NT2/D1 (cell line): ENCODE measurements around the gene MAP6D1.

ENCODE experiments used
- DNase-seq: peaks from one replicate; pipeline ENCODE4 v3.0.0-alpha.2; 2011; ENCODE audit warnings: low read depth, low spot score
- H3K27me3 ChIP-seq: 2 replicates; pipeline ENCODE4 v1.6.0; 2011; ENCODE audit warnings: mild to moderate bottlenecking; ENCODE audit not compliant: insufficient read length, insufficient read depth
- H3K36me3 ChIP-seq: 2 replicates; pipeline ENCODE4 v1.6.1; 2011; ENCODE audit warnings: mild to moderate bottlenecking, low read length, mixed read lengths; ENCODE audit not compliant: insufficient read depth, insufficient read length
- H3K4me1 ChIP-seq: 2 replicates; pipeline ENCODE4 v1.5.1; 2011; ENCODE audit not compliant: insufficient read depth, insufficient read length
- H3K4me3 ChIP-seq: 2 replicates; pipeline ENCODE4 v1.5.1; 2011; ENCODE audit warnings: low read depth; ENCODE audit not compliant: insufficient read length
- H3K9ac ChIP-seq: 2 replicates; pipeline ENCODE4 v1.6.0; 2011; ENCODE audit warnings: low read depth; ENCODE audit not compliant: insufficient read length
- H3K9me3 ChIP-seq: 2 replicates; pipeline ENCODE4 v1.5.1; 2011; ENCODE audit warnings: mild to moderate bottlenecking, low read length; ENCODE audit not compliant: insufficient read depth
- SUZ12 ChIP-seq: IDR thresholded peaks from 2 replicates; pipeline ENCODE4 v1.6.1; 2011; ENCODE audit not compliant: insufficient read length, insufficient read depth; ENCODE audit errors: extremely low read depth
- YY1 ChIP-seq: IDR thresholded peaks from 2 replicates; pipeline ENCODE4 v1.6.1; 2011; ENCODE audit not compliant: insufficient read length, insufficient read depth
- ZNF274 ChIP-seq: IDR thresholded peaks from 2 replicates; pipeline ENCODE4 v1.6.1; 2011; ENCODE audit warnings: mild to moderate bottlenecking, low read depth, low read length

The MAP6D1 gene

GRCh38 chr3:183816681-183817510 lies 8.5 kb downstream of the MAP6D1 start:
- H3K4me1 ChIP-seq: no peaks in the 10 kb centered on the region
- H3K36me3 ChIP-seq: peaks cover 34% of the 10 kb centered on the region
- no peak for DNase-seq
- H3K4me3 ChIP-seq: no peak overlapping the region
- H3K27me3 ChIP-seq: no peaks in the 10 kb centered on the region
- no peaks in the 10 kb centered on the region for H3K9me3 ChIP-seq
- TF ChIP-seq SUZ12 (no peak), ZNF274 (no peak), YY1 (no peak)
- no peak overlapping the region for H3K9ac ChIP-seq

GRCh38 chr3:183815951-183816475 lies 9.4 kb downstream of the MAP6D1 start:
- Histone ChIP-seq H3K27me3 (no peaks in the 10 kb centered on the region), H3K9ac (no peak overlapping the region), H3K4me1 (no peaks in the 10 kb centered on the region), H3K4me3 (no peak overlapping the region), H3K36me3 (peaks cover 42% of the 10 kb centered on the region), H3K9me3 (no peaks in the 10 kb centered on the region)
- TF ChIP-seq SUZ12 (no peak), YY1 (no peak), ZNF274 (no peak)
- DNase-seq: no peak

- H3K4me1 ChIP-seq: no peaks in the 10 kb centered on the region
- peaks cover 47% of the 10 kb centered on the region for H3K36me3 ChIP-seq
- no peak overlapping the region for H3K4me3 ChIP-seq
- TF ChIP-seq YY1 (no peak), ZNF274 (no peak), SUZ12 (no peak)
- no peaks in the 10 kb centered on the region for H3K9me3 ChIP-seq
- no peak overlapping the region for H3K9ac ChIP-seq
- no peak for DNase-seq
- no peaks in the 10 kb centered on the region for H3K27me3 ChIP-seq
These were observed 9.8 kb downstream of the MAP6D1 start for GRCh38 chr3:183815563-183815940.

- no peak overlapping the region for H3K4me3 ChIP-seq
- H3K27me3 ChIP-seq: no peaks in the 10 kb centered on the region
- H3K9me3 ChIP-seq: no peaks in the 10 kb centered on the region
- no peak for TF ChIP-seq YY1
- TF ChIP-seq SUZ12: no peak
- TF ChIP-seq ZNF274: no peak
- no peak overlapping the region for H3K9ac ChIP-seq
- DNase-seq: no peak
- peaks cover 60% of the 10 kb centered on the region for H3K36me3 ChIP-seq
- no peaks in the 10 kb centered on the region for H3K4me1 ChIP-seq
These were observed 11.1 kb downstream of the MAP6D1 start for GRCh38 chr3:183814240-183814639.

GRCh38 chr3:183812761-183813445 lies 12.5 kb downstream of the MAP6D1 start:
- no peaks in the 10 kb centered on the region for H3K4me1 ChIP-seq
- no peaks in the 10 kb centered on the region for H3K9me3 ChIP-seq
- TF ChIP-seq SUZ12 (no peak), ZNF274 (no peak), YY1 (no peak)
- no peak for DNase-seq
- H3K27me3 ChIP-seq: no peaks in the 10 kb centered on the region
- no peak overlapping the region for H3K9ac ChIP-seq
- H3K36me3 ChIP-seq: peaks cover 72% of the 10 kb centered on the region
- H3K4me3 ChIP-seq: no peak overlapping the region

GRCh38 chr3:183811638-183812037 lies 13.7 kb downstream of the MAP6D1 start:
- no peak for DNase-seq
- H3K9me3 ChIP-seq: no peaks in the 10 kb centered on the region
- H3K27me3 ChIP-seq: no peaks in the 10 kb centered on the region
- peaks cover 78% of the 10 kb centered on the region for H3K36me3 ChIP-seq
- no peaks in the 10 kb centered on the region for H3K4me1 ChIP-seq
- no peak overlapping the region for H3K9ac ChIP-seq
- H3K4me3 ChIP-seq: no peak overlapping the region
- TF ChIP-seq YY1: no peak
- TF ChIP-seq ZNF274: no peak
- TF ChIP-seq SUZ12: no peak
